ENCODE measurements around the gene CERK. TPM values are rescaled to one million over a fixed set of nuclear protein-coding genes. Genes with fewer than 3 reads are reported as not detected.

CERK gene
- total RNA-seq, 2 experiments from 2014 or later = 41.8 to 47.1 TPM

- Mint-ChIP-seq H3K9me3 (no peaks in the 10 kb centered on the region), H3K4me3 (no peak overlapping the region), H3K4me1 (no peaks in the 10 kb centered on the region), H3K36me3 (ENCODE audit: low read depth) (peaks cover 34% of the 10 kb centered on the region), H3K27ac (no peak overlapping the region), H3K27me3 (no peaks in the 10 kb centered on the region)
- CTCF ChIA-PET = interaction anchor here (1.2 kb wide), 1 partner anchor 43 kb away, joined by 4 read pairs; no protein-coding TSS in a partner anchor
- POLR2A ChIA-PET = no interaction called here
- DNase-seq = no peak
Observed at GRCh38 chr22:46696229-46696518, 41.9 kb downstream of the CERK start.

GRCh38 chr22:46695346-46696228 is 42.5 kb downstream of the CERK start:
- Mint-ChIP-seq H3K36me3 (ENCODE audit: low read depth) (peaks cover 34% of the 10 kb centered on the region), H3K4me1 (no peaks in the 10 kb centered on the region), H3K9me3 (no peaks in the 10 kb centered on the region), H3K27ac (no peak overlapping the region), H3K4me3 (no peak overlapping the region), H3K27me3 (no peaks in the 10 kb centered on the region)
- DNase-seq = no peak
- ChIA-PET CTCF (interaction anchor here (1.2 kb wide), 1 partner anchor 44 kb away, joined by 4 read pairs; no protein-coding TSS in a partner anchor), POLR2A (no interaction called here)

GRCh38 chr22:46694416-46695170 is 43.5 kb downstream of the CERK start:
- ChIA-PET CTCF (no interaction called here), POLR2A (no interaction called here)
- no peaks in the 10 kb centered on the region for H3K4me1 Mint-ChIP-seq
- H3K27me3 Mint-ChIP-seq = no peaks in the 10 kb centered on the region
- H3K36me3 Mint-ChIP-seq (ENCODE audit: low read depth) = peaks cover 33% of the 10 kb centered on the region
- H3K9me3 Mint-ChIP-seq = no peaks in the 10 kb centered on the region
- no peak overlapping the region for H3K4me3 Mint-ChIP-seq
- no peak for DNase-seq
- H3K27ac Mint-ChIP-seq = no peak overlapping the region

- H3K27me3 Mint-ChIP-seq = no peaks in the 10 kb centered on the region
- DNase-seq = no peak
- H3K9me3 Mint-ChIP-seq = no peaks in the 10 kb centered on the region
- peaks cover 29% of the 10 kb centered on the region for H3K36me3 Mint-ChIP-seq (ENCODE audit: low read depth)
- ChIA-PET CTCF (no interaction called here), POLR2A (no interaction called here)
- no peaks in the 10 kb centered on the region for H3K4me1 Mint-ChIP-seq
- H3K27ac Mint-ChIP-seq = no peak overlapping the region
- H3K4me3 Mint-ChIP-seq = no peak overlapping the region
Observed at GRCh38 chr22:46693634-46694415, 44.2 kb downstream of the CERK start.

- Mint-ChIP-seq H3K27me3 (no peaks in the 10 kb centered on the region), H3K36me3 (ENCODE audit: low read depth) (peaks cover 30% of the 10 kb centered on the region), H3K27ac (no peak overlapping the region), H3K4me3 (no peak overlapping the region), H3K4me1 (peaks cover 2% of the 10 kb centered on the region), H3K9me3 (no peaks in the 10 kb centered on the region)
- ChIA-PET CTCF (no interaction called here), POLR2A (no interaction called here)
- no peak for DNase-seq
Observed at GRCh38 chr22:46691571-46691970, 46.5 kb downstream of the CERK start.

GRCh38 chr22:46690146-46690545 is 47.9 kb downstream of the CERK start:
- Mint-ChIP-seq H3K9me3 (no peaks in the 10 kb centered on the region), H3K27me3 (no peaks in the 10 kb centered on the region), H3K27ac (no peak overlapping the region), H3K4me1 (peaks cover 16% of the 10 kb centered on the region), H3K4me3 (no peak overlapping the region), H3K36me3 (ENCODE audit: low read depth) (peaks cover 41% of the 10 kb centered on the region)
- POLR2A ChIA-PET = no interaction called here
- no peak for DNase-seq
- CTCF ChIA-PET = interaction anchor here (1.0 kb wide), 1 partner anchor 126 kb away, joined by 4 read pairs; no protein-coding TSS in a partner anchor

- DNase-seq = no peak
- Mint-ChIP-seq H3K27me3 (no peaks in the 10 kb centered on the region), H3K4me1 (peaks cover 26% of the 10 kb centered on the region), H3K36me3 (ENCODE audit: low read depth) (peaks cover 38% of the 10 kb centered on the region), H3K4me3 (no peak overlapping the region), H3K27ac (peak overlapping the region; percentile 41), H3K9me3 (no peaks in the 10 kb centered on the region)
- CTCF ChIA-PET = no interaction called here
- POLR2A ChIA-PET = interaction anchor here (0.6 kb wide), 1 partner anchor 66 kb away, joined by 3 read pairs; no protein-coding TSS in a partner anchor
Observed at GRCh38 chr22:46688949-46689348, 49.1 kb downstream of the CERK start.

- ChIA-PET POLR2A (no interaction called here), CTCF (no interaction called here)
- H3K27ac Mint-ChIP-seq = no peak overlapping the region
- no peaks in the 10 kb centered on the region for H3K9me3 Mint-ChIP-seq
- H3K4me1 Mint-ChIP-seq = peaks cover 26% of the 10 kb centered on the region
- no peak for DNase-seq
- peaks cover 35% of the 10 kb centered on the region for H3K36me3 Mint-ChIP-seq (ENCODE audit: low read depth)
- no peak overlapping the region for H3K4me3 Mint-ChIP-seq
- H3K27me3 Mint-ChIP-seq = no peaks in the 10 kb centered on the region
Observed at GRCh38 chr22:46687460-46687859, 50.6 kb downstream of the CERK start.

- no peak overlapping the region for H3K4me3 Mint-ChIP-seq
- CTCF ChIA-PET = no interaction called here
- peaks cover 26% of the 10 kb centered on the region for H3K4me1 Mint-ChIP-seq
- no peak for DNase-seq
- H3K27ac Mint-ChIP-seq = no peak overlapping the region
- H3K27me3 Mint-ChIP-seq = no peaks in the 10 kb centered on the region
- H3K9me3 Mint-ChIP-seq = no peaks in the 10 kb centered on the region
- H3K36me3 Mint-ChIP-seq (ENCODE audit: low read depth) = peaks cover 35% of the 10 kb centered on the region
- POLR2A ChIA-PET = no interaction called here
Observed at GRCh38 chr22:46687048-46687444, 51.0 kb downstream of the CERK start.

- H3K4me3 Mint-ChIP-seq = no peak overlapping the region
- no peaks in the 10 kb centered on the region for H3K9me3 Mint-ChIP-seq
- H3K27me3 Mint-ChIP-seq = no peaks in the 10 kb centered on the region
- H3K27ac Mint-ChIP-seq = peak overlapping the region; percentile 63
- POLR2A ChIA-PET = no interaction called here
- DNase-seq = no peak
- peaks cover 30% of the 10 kb centered on the region for H3K36me3 Mint-ChIP-seq (ENCODE audit: low read depth)
- CTCF ChIA-PET = interaction anchor here (1.1 kb wide), 1 partner anchor 11 kb away, joined by 3 read pairs; no protein-coding TSS in a partner anchor
- peaks cover 26% of the 10 kb centered on the region for H3K4me1 Mint-ChIP-seq
Observed at GRCh38 chr22:46686221-46687047, 51.6 kb downstream of the CERK start.

- POLR2A ChIA-PET = interaction anchor here (0.6 kb wide), 1 partner anchor 52 kb away, joined by 4 read pairs; no protein-coding TSS in a partner anchor
- Mint-ChIP-seq H3K4me3 (no peak overlapping the region), H3K9me3 (no peaks in the 10 kb centered on the region), H3K27ac (peak overlapping the region; percentile 19), H3K36me3 (ENCODE audit: low read depth) (peaks cover 23% of the 10 kb centered on the region), H3K27me3 (no peaks in the 10 kb centered on the region), H3K4me1 (peaks cover 26% of the 10 kb centered on the region)
- DNase-seq = no peak
- CTCF ChIA-PET = no interaction called here
Observed at GRCh38 chr22:46684706-46685105, 53.3 kb downstream of the CERK start.

All from activated CD4-positive, alpha-beta T cell treated with anti-CD3 and anti-CD28 coated beads, Interleukin-2, amount 10 ng/mL, durations not matched to agents 7 days and 5 days (primary cell).